NCI-H2227 treated with DMSO at 0.1 percent for 48 hours (cell line): Measurements from ENCODE around the gene TRIM25.

ENCODE experiments used
- DNase-seq: peaks from one replicate; lab custom pipeline; 2025; lab: John Stamatoyannopoulos, UW

TRIM25 gene

GRCh38 chr17:56926704-56927103 lies 12.9 kb upstream of the TRIM25 start:
- DNase-seq, result no peak

- no peak for DNase-seq
Observed at GRCh38 chr17:56926270-56926669, 12.4 kb upstream of the TRIM25 start.

- no peak for DNase-seq
Observed at GRCh38 chr17:56925088-56925487, 11.2 kb upstream of the TRIM25 start.

GRCh38 chr17:56919717-56920116 lies 5.9 kb upstream of the TRIM25 start:
- no peak for DNase-seq

- no peak for DNase-seq
Observed at GRCh38 chr17:56918916-56919315, 5.1 kb upstream of the TRIM25 start.

GRCh38 chr17:56917559-56918296 lies 3.9 kb upstream of the TRIM25 start:
- DNase-seq, result no peak

- DNase-seq, result no peak
Observed at GRCh38 chr17:56914581-56915273, 878 bp upstream of the TRIM25 start.

GRCh38 chr17:56913353-56913866 lies 439 bp downstream of the TRIM25 start:
- DNase-seq, result peak; percentile 43

- no peak for DNase-seq
Observed at GRCh38 chr17:56913000-56913311, 893 bp downstream of the TRIM25 start.

GRCh38 chr17:56912105-56912999 lies 1.5 kb downstream of the TRIM25 start:
- DNase-seq, result no peak

- DNase-seq, result no peak
Observed at GRCh38 chr17:56910509-56911235, 3.2 kb downstream of the TRIM25 start.

- no peak for DNase-seq
Observed at GRCh38 chr17:56909742-56910508, 3.9 kb downstream of the TRIM25 start.

- DNase-seq, result no peak
Observed at GRCh38 chr17:56908001-56908542, 5.8 kb downstream of the TRIM25 start.

GRCh38 chr17:56903560-56903959 lies 10.3 kb downstream of the TRIM25 start:
- no peak for DNase-seq

- DNase-seq, result no peak
Observed at GRCh38 chr17:56902348-56902747, 11.5 kb downstream of the TRIM25 start.

- DNase-seq, result no peak
Observed at GRCh38 chr17:56899403-56899802, 14.4 kb downstream of the TRIM25 start.

- no peak for DNase-seq
Observed at GRCh38 chr17:56898874-56899273, 15.0 kb downstream of the TRIM25 start.

- DNase-seq, result no peak
Observed at GRCh38 chr17:56897646-56898424, 16.0 kb downstream of the TRIM25 start.

- no peak for DNase-seq
Observed at GRCh38 chr17:56896968-56897359, 16.9 kb downstream of the TRIM25 start.
